ENCODE measurements around the gene SAMD4A. TPM values are rescaled to one million over a fixed set of nuclear protein-coding genes. Genes with fewer than 3 reads are reported as not detected.

The SAMD4A gene
- total RNA-seq, 1 donor from 2014 or later = 57.0 TPM

- Mint-ChIP-seq H3K36me3 (ENCODE audit: low read depth) (peaks cover 21% of the 10 kb centered on the region), H3K27ac (ENCODE audit: unreplicated experiment) (no peak overlapping the region), H3K27me3 (ENCODE audit: low read depth) (no peaks in the 10 kb centered on the region), H3K4me3 (ENCODE audit: unreplicated experiment) (no peak overlapping the region), H3K9me3 (ENCODE audit: low read depth) (no peaks in the 10 kb centered on the region), H3K4me1 (ENCODE audit: low read depth) (peaks cover 38% of the 10 kb centered on the region)
- DNase-seq (ENCODE audit: low spot score) = no peak
- no peak for TF ChIP-seq CTCF (IDR thresholded peaks at IDR 0.05)
Measured at GRCh38 chr14:54777395-54777794, 210.5 kb downstream of the SAMD4A start.

GRCh38 chr14:54778618-54779345, 211.9 kb downstream of the SAMD4A start:
- Mint-ChIP-seq H3K9me3 (ENCODE audit: low read depth) (no peaks in the 10 kb centered on the region), H3K4me1 (ENCODE audit: low read depth) (peaks cover 25% of the 10 kb centered on the region)
- no peak for TF ChIP-seq CTCF (IDR thresholded peaks at IDR 0.05)

GRCh38 chr14:54781080-54781479, 214.2 kb downstream of the SAMD4A start:
- DNase-seq (ENCODE audit: low spot score) = peak; percentile 33
- Mint-ChIP-seq H3K36me3 (ENCODE audit: low read depth) (peaks cover 39% of the 10 kb centered on the region), H3K4me3 (ENCODE audit: unreplicated experiment) (no peak overlapping the region), H3K27me3 (ENCODE audit: low read depth) (no peaks in the 10 kb centered on the region), H3K9me3 (ENCODE audit: low read depth) (no peaks in the 10 kb centered on the region), H3K27ac (ENCODE audit: unreplicated experiment) (no peak overlapping the region), H3K4me1 (ENCODE audit: low read depth) (peaks cover 13% of the 10 kb centered on the region)
- TF ChIP-seq CTCF (IDR thresholded peaks at IDR 0.05) = no peak

More at GRCh38 chr14:54778618-54779345, 211.9 kb downstream of the SAMD4A start:
- Mint-ChIP-seq H3K4me3 (ENCODE audit: unreplicated experiment) (no peak overlapping the region), H3K27me3 (ENCODE audit: low read depth) (no peaks in the 10 kb centered on the region), H3K36me3 (ENCODE audit: low read depth) (peaks cover 24% of the 10 kb centered on the region), H3K27ac (ENCODE audit: unreplicated experiment) (no peak overlapping the region)
- DNase-seq (ENCODE audit: low spot score) = peak; percentile 52

GRCh38 chr14:54781961-54782750, 215.2 kb downstream of the SAMD4A start:
- Mint-ChIP-seq H3K4me1 (ENCODE audit: low read depth) (peaks cover 3% of the 10 kb centered on the region), H3K27ac (ENCODE audit: unreplicated experiment) (no peak overlapping the region), H3K36me3 (ENCODE audit: low read depth) (peaks cover 41% of the 10 kb centered on the region), H3K4me3 (ENCODE audit: unreplicated experiment) (no peak overlapping the region), H3K27me3 (ENCODE audit: low read depth) (no peaks in the 10 kb centered on the region), H3K9me3 (ENCODE audit: low read depth) (no peaks in the 10 kb centered on the region)
- no peak for TF ChIP-seq CTCF (IDR thresholded peaks at IDR 0.05)
- peak; percentile 57 for DNase-seq (ENCODE audit: low spot score)

All from chondrocyte (in vitro differentiated cells).